Measurements from ENCODE around the gene SS18L1.

GRCh38 chr20:62151225-62151624, 7.7 kb downstream of the SS18L1 start:
- TF ChIP-seq CTCF (IDR thresholded peaks at IDR 0.05) (no peak), POLR2A (IDR thresholded peaks at IDR 0.05) (no peak), EP300 (IDR thresholded peaks at IDR 0.05) (no peak), POLR2AphosphoS5 (IDR thresholded peaks at IDR 0.05) (no peak)
